ENCODE measurements around the gene PLEKHD1.

- TF ChIP-seq POLR2A (IDR thresholded peaks at IDR 0.05) (no peak), EP300 (IDR thresholded peaks at IDR 0.05) (no peak), CTCF (IDR thresholded peaks at IDR 0.05) (no peak)
Observed at GRCh38 chr14:69536971-69537370, 52.4 kb downstream of the PLEKHD1 start.

Measured in ovary (tissue), 3 donors.